GM21447 (cell line): Measurements from ENCODE around the gene THSD8.
"Not testable (repeated sequence)": the region's sequence is repeated elsewhere in the genome, so short reads cannot be mapped to it uniquely, and the experiment has no call there.

Source experiments
- ATAC-seq: cut with Tn5 transposase; IDR thresholded peaks from one replicate; pipeline ENCODE4 v1.9.1; 2021; ENCODE audit not compliant: unreplicated experiment

Gene THSD8

GRCh38 chr19:12821761-12822160, 19.9 kb downstream of the THSD8 start:
- no peak for ATAC-seq

- no peak for ATAC-seq
These were observed 23.6 kb downstream of the THSD8 start for GRCh38 chr19:12825254-12826131.

GRCh38 chr19:12828494-12828893, 26.6 kb downstream of the THSD8 start:
- ATAC-seq, result no peak

- no peak for ATAC-seq
These were observed 31.5 kb downstream of the THSD8 start for GRCh38 chr19:12833418-12833737.

- ATAC-seq, result no peak
These were observed 32.1 kb downstream of the THSD8 start for GRCh38 chr19:12833738-12834565.

- ATAC-seq, result no peak
These were observed 32.7 kb downstream of the THSD8 start, which contains the start of gene RTBDN for GRCh38 chr19:12834566-12834943. Gene RTBDN (minus strand): TSS chr19:12834579. CDS start chr19:12829979, 4,600 bp downstream.

GRCh38 chr19:12834976-12835757, 33.3 kb downstream of the THSD8 start:
- no peak for ATAC-seq

GRCh38 chr19:12836529-12836863, 34.6 kb downstream of the THSD8 start:
- ATAC-seq, result no peak

- no peak for ATAC-seq
These were observed 35.4 kb downstream of the THSD8 start for GRCh38 chr19:12837225-12837624.

GRCh38 chr19:12838182-12838885, 36.5 kb downstream of the THSD8 start, which contains the start of gene MAST1:
Gene MAST1 (plus strand): TSS chr19:12838515. CDS start chr19:12838573, 58 bp downstream.
- ATAC-seq, result no peak

GRCh38 chr19:12838886-12839756, 37.3 kb downstream of the THSD8 start:
- no peak for ATAC-seq

- no peak for ATAC-seq
These were observed 38.5 kb downstream of the THSD8 start for GRCh38 chr19:12840091-12841079.

- ATAC-seq, result no peak
These were observed 39.2 kb downstream of the THSD8 start for GRCh38 chr19:12841094-12841493.

- ATAC-seq, result no peak
These were observed 40.6 kb downstream of the THSD8 start for GRCh38 chr19:12842511-12842910.

GRCh38 chr19:12843328-12843727, 41.5 kb downstream of the THSD8 start:
- ATAC-seq, result no peak

- no peak for ATAC-seq
These were observed 42.3 kb downstream of the THSD8 start for GRCh38 chr19:12843999-12844732.

GRCh38 chr19:12846613-12847012, 44.7 kb downstream of the THSD8 start:
- ATAC-seq, result not testable (repeated sequence)
